Calu3 (cell line): ENCODE measurements around the gene DHX40. TPM values are rescaled to one million over a fixed set of nuclear protein-coding genes. Genes with fewer than 3 reads are reported as not detected.

ENCODE experiments used
- BruUV-seq: library from RNA; stranded (reverse); fragments of 400-500 nt; replicated peaks from 2 replicates; lab custom pipeline; 2021; lab: Mats Ljungman, UMichigan
- CTCF ChIA-PET: fragments of 300-600 bp; sonication (Branson Sonifier 250); formaldehyde crosslinking; loops from one replicate; lab custom pipeline; 2022; ENCODE audit warnings: antibody characterized with exemption; lab: Charles Lee
- DNase-seq: peaks from one replicate; pipeline ENCODE4 v3.0.0; 2022
- H3K27ac Mint-ChIP-seq: one replicate; pipeline ENCODE4 v1.8.0; 2022; ENCODE audit warnings: mixed read lengths; ENCODE audit not compliant: unreplicated experiment
- H3K27me3 Mint-ChIP-seq: one replicate; pipeline ENCODE4 v1.8.0; 2022; ENCODE audit warnings: mixed read lengths; ENCODE audit not compliant: unreplicated experiment
- H3K36me3 Mint-ChIP-seq: one replicate; pipeline ENCODE4 v1.8.0; 2022; ENCODE audit warnings: mild to moderate bottlenecking, moderate library complexity, mixed read lengths; ENCODE audit not compliant: insufficient read depth, unreplicated experiment
- H3K4me1 Mint-ChIP-seq: one replicate; pipeline ENCODE4 v1.8.0; 2022; ENCODE audit warnings: mild to moderate bottlenecking, low read depth, mixed read lengths; ENCODE audit not compliant: unreplicated experiment
- H3K4me3 Mint-ChIP-seq: one replicate; pipeline ENCODE4 v1.8.0; 2022; ENCODE audit warnings: mild to moderate bottlenecking, low read depth, moderate library complexity, mixed read lengths; ENCODE audit not compliant: unreplicated experiment
- H3K9me3 Mint-ChIP-seq: one replicate; pipeline ENCODE4 v1.8.0; 2022; ENCODE audit warnings: low read depth, mixed read lengths; ENCODE audit not compliant: unreplicated experiment
- intact Hi-C: fragments of 100-400 bp; cut with micrococcal nuclease; formaldehyde crosslinking; loops from one replicate; pipeline ENCODE4 v1.10.0; 2022; ENCODE audit not compliant: unreplicated experiment
- total RNA-seq: library from RNA; stranded (reverse); gene quantifications from 2 replicates; pipeline ENCODE4 v1.2.3, GENCODE V29; 2022
- TF ChIP-seq, protein P1 (sequence below): fragments of 200-600 bp; IDR thresholded peaks from one replicate; pipeline ENCODE4 v1.8.0; 2022; ENCODE audit warnings: antibody characterized with exemption; ENCODE audit not compliant: unreplicated experiment

The DHX40 gene
- total RNA-seq, 1 experiment from 2014 or later: 14.9 TPM

DNA sequence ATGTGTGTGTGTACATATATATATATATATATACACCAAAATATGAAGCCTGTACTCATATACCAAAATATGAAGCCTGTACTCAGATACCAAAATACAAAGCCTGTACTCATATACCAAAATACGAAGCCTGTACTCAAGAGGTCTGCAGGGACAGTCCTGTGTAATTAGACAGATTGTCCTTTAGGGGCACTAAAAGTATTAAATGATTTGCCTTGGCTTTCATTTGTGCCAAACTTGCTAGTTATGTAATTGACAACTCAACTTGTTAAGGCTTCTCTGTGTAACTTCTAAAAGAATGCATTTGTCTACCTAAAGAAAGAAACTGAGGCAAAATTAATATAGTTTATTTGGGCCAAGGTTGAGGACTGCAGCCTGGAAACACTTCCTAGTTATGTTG, 30.8 kb upstream of the DHX40 start:
- no TSS peak for BruUV-seq
- Mint-ChIP-seq H3K4me1 (no peaks in the 10 kb centered on the region), H3K27me3 (peaks cover 26% of the 10 kb centered on the region), H3K9me3 (no peaks in the 10 kb centered on the region), H3K27ac (no peak overlapping the region), H3K36me3 (no peaks in the 10 kb centered on the region), H3K4me3 (no peak overlapping the region)
- TF ChIP-seq, protein P1, sequence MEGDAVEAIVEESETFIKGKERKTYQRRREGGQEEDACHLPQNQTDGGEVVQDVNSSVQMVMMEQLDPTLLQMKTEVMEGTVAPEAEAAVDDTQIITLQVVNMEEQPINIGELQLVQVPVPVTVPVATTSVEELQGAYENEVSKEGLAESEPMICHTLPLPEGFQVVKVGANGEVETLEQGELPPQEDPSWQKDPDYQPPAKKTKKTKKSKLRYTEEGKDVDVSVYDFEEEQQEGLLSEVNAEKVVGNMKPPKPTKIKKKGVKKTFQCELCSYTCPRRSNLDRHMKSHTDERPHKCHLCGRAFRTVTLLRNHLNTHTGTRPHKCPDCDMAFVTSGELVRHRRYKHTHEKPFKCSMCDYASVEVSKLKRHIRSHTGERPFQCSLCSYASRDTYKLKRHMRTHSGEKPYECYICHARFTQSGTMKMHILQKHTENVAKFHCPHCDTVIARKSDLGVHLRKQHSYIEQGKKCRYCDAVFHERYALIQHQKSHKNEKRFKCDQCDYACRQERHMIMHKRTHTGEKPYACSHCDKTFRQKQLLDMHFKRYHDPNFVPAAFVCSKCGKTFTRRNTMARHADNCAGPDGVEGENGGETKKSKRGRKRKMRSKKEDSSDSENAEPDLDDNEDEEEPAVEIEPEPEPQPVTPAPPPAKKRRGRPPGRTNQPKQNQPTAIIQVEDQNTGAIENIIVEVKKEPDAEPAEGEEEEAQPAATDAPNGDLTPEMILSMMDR: no peak
- intact Hi-C loops: no loop called here
- CTCF ChIA-PET: no interaction called here
- no peak for DNase-seq

DNA sequence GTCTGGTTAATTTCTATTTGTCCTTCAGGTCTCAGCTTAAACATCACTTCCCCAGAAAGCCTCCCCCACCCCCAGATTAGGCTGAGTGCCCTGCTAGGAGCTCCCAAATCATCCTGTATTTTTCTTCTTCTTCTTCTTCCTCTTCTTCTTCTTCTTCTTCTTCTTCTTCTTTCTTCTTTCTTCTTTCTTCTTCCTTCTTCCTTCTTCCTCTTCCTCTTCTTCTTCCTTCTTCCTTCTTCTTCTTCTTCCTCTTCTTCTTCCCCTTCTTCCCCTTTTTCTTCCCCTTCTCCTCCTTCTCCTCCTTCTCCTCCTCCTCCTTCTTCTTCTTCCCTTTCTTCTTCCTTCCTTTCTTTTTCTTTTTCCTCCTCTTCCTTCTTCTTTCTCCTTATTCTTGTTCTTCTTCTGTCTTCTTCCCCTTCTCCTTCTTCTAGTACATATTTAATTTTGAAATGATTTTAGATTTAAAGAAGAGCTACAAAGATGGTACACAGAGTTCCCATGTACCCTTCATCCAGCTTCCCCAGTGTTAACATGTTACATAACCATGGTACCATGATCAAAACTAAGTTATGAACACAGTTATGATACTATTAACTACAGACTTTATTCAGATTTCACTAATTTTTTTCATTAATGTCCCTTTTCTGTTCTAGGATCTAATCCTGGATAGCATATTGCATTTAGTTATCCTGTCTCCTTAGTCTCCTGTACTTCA, 27.1 kb upstream of the DHX40 start:
- Mint-ChIP-seq H3K27me3 (peaks cover 35% of the 10 kb centered on the region), H3K36me3 (no peaks in the 10 kb centered on the region), H3K9me3 (no peaks in the 10 kb centered on the region), H3K27ac (no peak overlapping the region), H3K4me1 (no peaks in the 10 kb centered on the region), H3K4me3 (no peak overlapping the region)
- CTCF ChIA-PET: no interaction called here
- intact Hi-C loops: no loop called here
- no TSS peak for BruUV-seq
- TF ChIP-seq, protein P1: no peak
- DNase-seq: no peak

DNA sequence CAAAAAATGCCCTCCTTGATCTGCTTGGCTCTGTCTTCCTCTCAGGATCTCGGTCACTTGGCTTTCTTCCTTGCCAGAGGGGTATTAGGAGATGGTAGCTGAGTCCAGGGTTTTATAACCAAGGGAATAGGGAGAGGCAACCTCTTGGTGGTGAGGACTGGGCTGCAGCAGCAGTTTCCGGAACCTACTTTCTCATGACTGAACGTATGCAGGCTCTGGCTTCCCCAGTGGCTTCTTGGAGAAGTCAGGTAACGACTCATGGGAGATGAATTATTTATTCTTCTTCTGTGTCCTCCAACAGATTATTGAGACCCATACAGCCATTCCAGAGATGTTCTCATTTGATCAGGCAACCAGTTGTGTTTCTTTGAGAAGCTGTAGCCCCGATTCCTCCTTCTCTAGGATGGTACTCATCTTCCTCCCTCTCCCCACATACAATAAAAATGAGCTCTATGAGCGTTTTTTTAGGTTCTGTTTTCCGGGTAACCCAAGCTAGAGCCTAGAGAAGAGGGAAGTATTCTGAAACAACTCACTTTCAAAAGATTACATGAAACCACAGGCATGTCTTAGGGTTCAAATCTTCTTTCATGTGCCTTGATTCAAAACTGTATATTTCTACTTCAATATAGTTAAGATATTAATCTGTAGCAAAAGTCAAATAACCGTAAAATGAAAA, 22.3 kb upstream of the DHX40 start:
- TF ChIP-seq, protein P1: no peak
- BruUV-seq: no TSS peak
- CTCF ChIA-PET: no interaction called here

DNA sequence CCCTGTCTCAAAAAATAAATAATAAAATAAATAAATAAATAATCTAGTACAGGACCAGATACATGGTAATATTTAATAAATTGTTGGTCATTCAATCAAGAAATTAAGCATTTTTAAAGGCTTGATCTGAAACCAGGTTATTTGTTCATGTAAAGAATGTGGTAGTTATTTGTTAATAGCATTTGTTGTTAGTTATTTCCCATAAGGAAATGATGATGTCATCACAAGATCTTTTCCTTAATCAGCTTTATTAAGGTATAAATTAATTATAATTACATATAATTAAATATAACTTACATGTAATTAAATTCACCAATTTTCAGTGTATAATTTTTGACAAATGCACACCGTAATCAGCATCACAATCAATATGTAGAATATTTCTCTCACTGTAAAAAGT, 19.5 kb upstream of the DHX40 start:
- Mint-ChIP-seq H3K9me3 (no peaks in the 10 kb centered on the region), H3K36me3 (no peaks in the 10 kb centered on the region), H3K4me1 (no peaks in the 10 kb centered on the region), H3K4me3 (no peak overlapping the region), H3K27me3 (peaks cover 10% of the 10 kb centered on the region), H3K27ac (no peak overlapping the region)
- TF ChIP-seq, protein P1: no peak
- CTCF ChIA-PET: no interaction called here
- DNase-seq: no peak
- no TSS peak for BruUV-seq
- intact Hi-C loops: no loop called here

More for the DNA sequence above, 22.3 kb upstream of the DHX40 start:
- no peak overlapping the region for H3K27ac Mint-ChIP-seq
- intact Hi-C loops: no loop called here
- no peaks in the 10 kb centered on the region for H3K4me1 Mint-ChIP-seq
- no peaks in the 10 kb centered on the region for H3K9me3 Mint-ChIP-seq
- H3K4me3 Mint-ChIP-seq: no peak overlapping the region
- DNase-seq: no peak
- H3K36me3 Mint-ChIP-seq: no peaks in the 10 kb centered on the region
- peaks cover 21% of the 10 kb centered on the region for H3K27me3 Mint-ChIP-seq
